Measurements from ENCODE around the gene CRACR2B.

CRACR2B gene

GRCh38 chr11:796565-797295 is 31.0 kb upstream of the CRACR2B start:
- Histone ChIP-seq H4K20me1 (ENCODE audit: insufficient read depth, low read length, poor library complexity, severe bottlenecking) (peaks cover 14% of the 10 kb centered on the region), H3F3A (ENCODE audit: low read depth) (peaks cover 3% of the 10 kb centered on the region; the same call in 1 of the 2 replicates), H3K4me3 (ENCODE audit: low read length, poor library complexity, severe bottlenecking) (peak overlapping the region; percentile 85), H3K9me3 (ENCODE audit: insufficient read depth, low read depth, low read length) (no peaks in the 10 kb centered on the region), H3K79me2 (ENCODE audit: insufficient read depth, low read length) (peaks cover 19% of the 10 kb centered on the region; the same call in 1 of the 2 replicates), H3K4me2 (ENCODE audit: low read depth, low read length, poor library complexity, severe bottlenecking) (peak overlapping the region; percentile 100), H3K36me3 (ENCODE audit: insufficient read depth, low read length) (no peaks in the 10 kb centered on the region), H3K9me2 (replicated peaks; ENCODE audit: low read depth, low read length) (no peaks in the 10 kb centered on the region), H3K9ac (ENCODE audit: low read depth, low read length, poor library complexity, severe bottlenecking) (peak overlapping the region; percentile 83), H2AFZ (ENCODE audit: low read length) (no peak overlapping the region), H3K4me1 (ENCODE audit: insufficient read depth, low read length, poor library complexity, severe bottlenecking) (peaks cover 17% of the 10 kb centered on the region), H3K27me3 (ENCODE audit: insufficient read depth, low read length, poor library complexity, severe bottlenecking) (no peaks in the 10 kb centered on the region)
- TF ChIP-seq CTCF (conservative IDR thresholded peaks at IDR 0.05; ENCODE audit: low read length): no peak
- no peak for TF ChIP-seq EZH2phosphoT487 (IDR thresholded peaks at IDR 0.05; ENCODE audit: borderline replicate concordance)

- Histone ChIP-seq H3K27me3 (ENCODE audit: insufficient read depth, low read length, poor library complexity, severe bottlenecking) (no peaks in the 10 kb centered on the region), H4K20me1 (ENCODE audit: insufficient read depth, low read length, poor library complexity, severe bottlenecking) (peaks cover 14% of the 10 kb centered on the region), H3K9ac (ENCODE audit: low read depth, low read length, poor library complexity, severe bottlenecking) (peak overlapping the region; percentile 83), H2AFZ (ENCODE audit: low read length) (peak overlapping the region; percentile 55; the same call in 1 of the 2 replicates), H3K4me3 (ENCODE audit: low read length, poor library complexity, severe bottlenecking) (peak overlapping the region; percentile 85), H3K9me2 (replicated peaks; ENCODE audit: low read depth, low read length) (no peaks in the 10 kb centered on the region), H3K4me2 (ENCODE audit: low read depth, low read length, poor library complexity, severe bottlenecking) (peak overlapping the region; percentile 100), H3F3A (ENCODE audit: low read depth) (peaks cover 3% of the 10 kb centered on the region; the same call in 1 of the 2 replicates), H3K36me3 (ENCODE audit: insufficient read depth, low read length) (no peaks in the 10 kb centered on the region), H3K9me3 (ENCODE audit: insufficient read depth, low read depth, low read length) (no peaks in the 10 kb centered on the region), H3K4me1 (ENCODE audit: insufficient read depth, low read length, poor library complexity, severe bottlenecking) (peaks cover 17% of the 10 kb centered on the region), H3K79me2 (ENCODE audit: insufficient read depth, low read length) (peaks cover 20% of the 10 kb centered on the region; the same call in 1 of the 2 replicates)
- TF ChIP-seq EZH2phosphoT487 (IDR thresholded peaks at IDR 0.05; ENCODE audit: borderline replicate concordance) (no peak), CTCF (conservative IDR thresholded peaks at IDR 0.05; ENCODE audit: low read length) (no peak)
Measured at GRCh38 chr11:797296-798092, 30.2 kb upstream of the CRACR2B start.

- Histone ChIP-seq H2AFZ (ENCODE audit: low read length) (peak within 1 kb of the TSS; percentile 55; the same call in 1 of the 2 replicates), H3F3A (ENCODE audit: low read depth) (peaks cover 3% of the 10 kb centered on the region; the same call in 1 of the 2 replicates), H3K36me3 (ENCODE audit: insufficient read depth, low read length) (no peaks in the 10 kb centered on the region), H3K9me2 (replicated peaks; ENCODE audit: low read depth, low read length) (no peaks in the 10 kb centered on the region), H3K9me3 (ENCODE audit: insufficient read depth, low read depth, low read length) (no peaks in the 10 kb centered on the region), H3K27me3 (ENCODE audit: insufficient read depth, low read length, poor library complexity, severe bottlenecking) (no peaks in the 10 kb centered on the region), H4K20me1 (ENCODE audit: insufficient read depth, low read length, poor library complexity, severe bottlenecking) (peaks cover 14% of the 10 kb centered on the region), H3K4me3 (ENCODE audit: low read length, poor library complexity, severe bottlenecking) (peak within 1 kb of the TSS; percentile 85), H3K4me2 (ENCODE audit: low read depth, low read length, poor library complexity, severe bottlenecking) (peak within 1 kb of the TSS; percentile 100), H3K4me1 (ENCODE audit: insufficient read depth, low read length, poor library complexity, severe bottlenecking) (peaks cover 17% of the 10 kb centered on the region), H3K79me2 (ENCODE audit: insufficient read depth, low read length) (peaks cover 26% of the 10 kb centered on the region; the same call in 1 of the 2 replicates), H3K9ac (ENCODE audit: low read depth, low read length, poor library complexity, severe bottlenecking) (peak within 1 kb of the TSS; percentile 83)
- TF ChIP-seq CTCF (conservative IDR thresholded peaks at IDR 0.05; ENCODE audit: low read length) (peak; percentile 61), EZH2phosphoT487 (IDR thresholded peaks at IDR 0.05; ENCODE audit: borderline replicate concordance) (no peak)
Measured at GRCh38 chr11:798093-798713, 29.5 kb upstream of the CRACR2B start, which contains the start of gene SLC25A22. Gene SLC25A22, minus strand, starts transcription at chr11:798281. Its CDS starts 3,275 bp downstream, at chr11:795006.

Measured in Loucy (cell line).